NCI-H146 (cell line): ENCODE results near the gene HLF.

Source experiments
- DNase-seq: peaks from one replicate; lab custom pipeline; 2025; lab: John Stamatoyannopoulos, UW

HLF gene

GRCh38 chr17:55258578-55259135, 6.1 kb upstream of the HLF start:
- no peak for DNase-seq

GRCh38 chr17:55259684-55260111, 5.1 kb upstream of the HLF start:
- no peak for DNase-seq

- DNase-seq = no peak
Measured at GRCh38 chr17:55261311-55261710, 3.4 kb upstream of the HLF start.

- no peak for DNase-seq
Measured at GRCh38 chr17:55263569-55264277, 1.0 kb upstream of the HLF start.

- no peak for DNase-seq
Measured at GRCh38 chr17:55264278-55264644, 499 bp upstream of the HLF start.

GRCh38 chr17:55265311-55266021, 706 bp downstream of the HLF start:
- peak; percentile 2 for DNase-seq

GRCh38 chr17:55266051-55266957, 1.5 kb downstream of the HLF start:
- no peak for DNase-seq

GRCh38 chr17:55266958-55267688, 2.4 kb downstream of the HLF start:
- no peak for DNase-seq

- DNase-seq = no peak
Measured at GRCh38 chr17:55267777-55268648, 3.3 kb downstream of the HLF start.

GRCh38 chr17:55268649-55269480, 4.1 kb downstream of the HLF start:
- no peak for DNase-seq

GRCh38 chr17:55269894-55270293, 5.1 kb downstream of the HLF start:
- no peak for DNase-seq

GRCh38 chr17:55271223-55271571, 6.4 kb downstream of the HLF start:
- no peak for DNase-seq

GRCh38 chr17:55271958-55272710, 7.4 kb downstream of the HLF start:
- no peak for DNase-seq

GRCh38 chr17:55272711-55273578, 8.2 kb downstream of the HLF start:
- DNase-seq = no peak

GRCh38 chr17:55273579-55274354, 9.0 kb downstream of the HLF start:
- no peak for DNase-seq

GRCh38 chr17:55274355-55275255, 9.8 kb downstream of the HLF start:
- DNase-seq = no peak
